ENCODE measurements around the gene DUS3L.

- TF ChIP-seq CTCF (IDR thresholded peaks at IDR 0.05; ENCODE audit: poor library complexity) (no peak), EZH2 (IDR thresholded peaks at IDR 0.05; ENCODE audit: borderline replicate concordance) (no peak)
Measured at GRCh38 chr19:5832527-5833216, 41.7 kb upstream of the DUS3L start.
